ENCODE data around the gene STYXL2. TPM values are rescaled to one million over a fixed set of nuclear protein-coding genes. Genes with fewer than 3 reads are reported as not detected.

Gene STYXL2
- total and polyA plus RNA-seq, 9 of the 15 experiments (the other 6 are each of a cell fraction or from before 2014, with no cell fraction given), result not detected

- no peak for TF ChIP-seq HBP1 (CRISPR knock-in tag; IDR thresholded peaks at IDR 0.05)
- TF ChIP-seq PATZ1 (CRISPR knock-in tag; IDR thresholded peaks at IDR 0.05; ENCODE audit: borderline replicate concordance), result no peak
- no peak for TF ChIP-seq XRCC3 (IDR thresholded peaks at IDR 0.05)
- peak; percentile 96 for TF ChIP-seq STAG1 (CRISPR knock-in tag; IDR thresholded peaks at IDR 0.05; ENCODE audit: borderline replicate concordance)
- peak; percentile 62 to 71; a peak in 1 of 4 replicates for TF ChIP-seq MAZ (CRISPR knock-in tag; conservative IDR thresholded peaks at IDR 0.05 in 1 of 2, IDR thresholded peaks at IDR 0.05 in 1 of 2)
- peak; percentile 94 to 98 (median 97) for TF ChIP-seq CTCF (IDR thresholded peaks at IDR 0.05 in 2 of 3, conservative IDR thresholded peaks at IDR 0.05 in 1 of 3; ENCODE audit: insufficient read depth in 2 of 3, low read depth in 1 of 3, low read length in 3 of 3)
- TF ChIP-seq NFE2 (IDR thresholded peaks at IDR 0.05; ENCODE audit: low read depth), result no peak
- peak; percentile 39; the same call in 1 of the 2 replicates for TF ChIP-seq ZBTB40 (IDR thresholded peaks at IDR 0.05)
- TF ChIP-seq ZBTB40 (CRISPR knock-in tag; IDR thresholded peaks at IDR 0.05), result no peak
- peak; percentile 81 for TF ChIP-seq L3MBTL2 (IDR thresholded peaks at IDR 0.05)
- TF ChIP-seq TEAD1 (CRISPR knock-in tag; IDR thresholded peaks at IDR 0.05), result no peak
These were observed 27.3 kb upstream of the STYXL2 start (continued) for GRCh38 chr1:167066333-167067122.
